DMS79 treated with DMSO at 0.1 percent for 48 hours (cell line): ENCODE data around the gene CD40.

Source experiments
- DNase-seq: peaks from one replicate; lab custom pipeline; 2025; lab: John Stamatoyannopoulos, UW

The CD40 gene

GRCh38 chr20:46172961-46173536, 54.9 kb downstream of the CD40 start:
- DNase-seq, result no peak

DNA sequence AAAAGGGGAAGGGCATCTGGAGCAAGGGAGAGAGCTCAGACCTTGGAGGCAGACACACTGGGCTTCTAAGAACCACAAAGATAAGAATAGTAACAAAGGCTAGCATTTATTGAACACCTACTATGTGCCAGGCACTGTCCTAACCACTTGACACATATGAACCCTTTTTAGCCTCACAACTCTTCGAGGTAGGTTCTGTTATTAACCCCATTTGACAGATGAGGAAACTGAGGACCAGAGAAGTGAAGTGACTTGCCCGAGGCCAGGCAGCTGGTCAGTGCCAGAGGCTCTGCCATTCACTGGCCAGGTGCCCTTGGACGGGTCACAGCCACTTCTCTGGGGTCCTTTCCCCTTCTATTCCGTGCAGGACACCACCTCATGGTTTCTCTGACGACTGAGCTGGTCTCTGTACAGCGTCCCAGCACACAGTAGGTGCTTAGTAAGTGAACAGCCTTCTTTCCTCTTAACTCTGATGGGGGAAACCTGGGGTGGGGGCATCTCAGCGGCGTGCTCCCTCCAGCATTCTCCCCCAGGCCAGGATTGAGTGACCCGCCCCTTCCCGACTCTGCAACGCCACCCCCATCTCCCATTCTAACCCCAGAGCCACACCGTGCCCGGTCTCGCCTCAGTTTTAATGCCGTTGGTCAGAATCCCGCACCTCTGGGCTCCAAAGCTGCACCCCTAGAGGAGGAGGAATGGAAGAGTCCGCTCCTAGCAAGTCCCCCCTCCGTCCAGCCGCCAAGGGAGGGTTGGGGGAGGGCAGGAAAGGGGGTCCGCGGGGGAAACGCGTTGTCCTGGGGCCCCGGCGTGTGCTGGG, 55.7 kb downstream of the CD40 start:
- DNase-seq, result no peak

DNA sequence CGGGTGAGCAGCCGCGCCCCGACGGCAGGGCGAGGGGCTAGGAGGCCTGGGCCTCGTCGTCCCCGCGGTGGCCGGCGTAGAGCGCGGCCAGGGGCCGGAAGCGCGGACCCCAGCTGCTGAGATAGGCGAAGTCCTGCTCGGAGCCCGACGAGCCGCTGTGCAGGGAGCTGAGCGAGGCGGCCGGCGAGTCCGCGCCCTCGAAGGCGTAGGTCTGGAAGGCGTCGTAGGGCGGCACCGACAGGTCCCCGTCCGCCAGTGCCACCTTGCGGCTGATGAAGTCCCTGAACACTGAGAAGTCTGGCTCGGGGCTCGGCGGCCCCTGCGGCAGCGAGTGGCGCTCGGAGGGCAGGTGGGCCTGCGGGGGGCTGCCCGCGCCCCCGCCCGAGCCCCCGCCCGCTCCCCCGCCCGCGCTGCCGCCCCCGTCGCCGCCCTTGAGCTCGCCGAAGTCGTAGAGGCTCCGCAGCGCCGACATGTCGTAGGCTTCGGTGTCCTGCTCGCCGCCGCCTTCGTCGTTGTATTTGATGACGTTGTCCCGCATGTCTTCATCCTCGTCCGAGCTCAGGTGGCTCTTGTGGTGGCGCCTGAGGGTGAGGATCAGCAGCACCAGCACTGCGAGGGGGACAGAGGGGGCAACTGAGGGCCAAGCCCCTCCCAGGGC, 56.5 kb downstream of the CD40 start:
- no peak for DNase-seq

DNA sequence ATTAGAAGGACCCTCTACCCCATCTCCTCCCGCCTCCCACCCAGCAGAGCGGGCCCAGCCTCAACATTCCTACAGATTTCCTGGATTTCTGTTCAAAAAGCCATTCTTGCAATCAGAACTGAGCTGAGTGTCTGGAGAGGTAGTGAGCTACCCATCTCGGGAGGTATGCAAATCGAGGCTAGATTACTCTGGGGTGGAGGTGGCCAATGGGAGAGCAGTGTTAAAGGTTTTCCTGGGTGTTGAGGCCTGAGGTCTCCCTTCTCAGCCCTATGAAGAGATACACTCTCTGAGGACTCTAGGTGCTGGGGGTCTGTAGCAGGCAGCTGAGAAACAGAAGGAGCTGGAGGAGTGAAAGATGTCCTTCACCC, 57.0 kb downstream of the CD40 start:
- no peak for DNase-seq

DNA sequence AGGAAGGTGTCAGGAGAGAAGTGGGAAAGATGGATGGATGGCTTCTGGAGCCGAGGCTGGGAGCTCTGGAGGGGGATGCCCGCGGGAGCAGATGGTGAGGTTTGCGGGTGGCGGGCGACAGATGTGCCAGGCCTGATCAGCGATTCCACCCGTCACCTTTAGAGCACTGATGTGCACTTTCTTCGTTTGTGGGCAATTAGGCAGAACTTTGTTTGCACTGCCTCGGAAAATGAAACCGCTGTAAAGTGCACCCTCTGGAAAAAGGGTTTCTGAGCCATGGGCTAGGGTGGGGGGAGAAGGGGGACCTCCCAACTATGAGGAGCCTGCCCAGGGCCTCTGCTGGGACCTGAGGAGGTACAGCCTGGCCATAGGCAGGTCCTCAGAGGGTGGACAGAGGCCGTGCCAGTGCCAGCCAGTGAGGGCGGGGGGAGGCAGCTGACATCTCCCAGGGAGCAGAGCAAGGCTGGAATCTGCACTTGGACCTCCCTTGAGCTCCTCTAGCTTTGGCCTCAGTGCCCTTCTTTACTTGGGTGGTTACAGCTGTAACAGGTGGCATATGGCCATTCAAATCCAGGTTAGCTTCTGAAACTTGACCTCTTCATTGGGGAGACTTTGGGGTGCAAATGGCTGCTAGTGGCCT, 58.7 kb downstream of the CD40 start:
- DNase-seq, result peak; percentile 65

GRCh38 chr20:46177768-46178167, 59.7 kb downstream of the CD40 start:
- no peak for DNase-seq

GRCh38 chr20:46178891-46179290, 60.8 kb downstream of the CD40 start:
- DNase-seq, result peak; percentile 6
